Measurements from ENCODE around the gene ALAD. TPM values are rescaled to one million over a fixed set of nuclear protein-coding genes. Genes with fewer than 3 reads are reported as not detected.

Gene ALAD
- total RNA-seq, 1 experiment from 2014 or later: 18.9 TPM

- no peak overlapping the region for H3K27ac ChIP-seq (ENCODE audit: low read depth, low read length, poor library complexity, severe bottlenecking)
- no peaks in the 10 kb centered on the region for H3K27me3 ChIP-seq (replicated peaks; ENCODE audit: insufficient read depth, low read depth, low read length, poor library complexity)
- no peaks in the 10 kb centered on the region for H3K9me3 ChIP-seq (ENCODE audit: low read depth, low read length, poor library complexity, severe bottlenecking)
- no peaks in the 10 kb centered on the region for H3K36me3 ChIP-seq (ENCODE audit: insufficient read depth, low read length, poor library complexity, severe bottlenecking)
- no peaks in the 10 kb centered on the region for H3K4me1 ChIP-seq (ENCODE audit: insufficient read depth, low read length, poor library complexity, severe bottlenecking)
- intact Hi-C loops (cut with micrococcal nuclease; ENCODE audit: unreplicated experiment): no loop called here
- no TSS peak for BruUV-seq (replicated peaks)
- H3K4me3 ChIP-seq (ENCODE audit: low read depth, low read length, poor library complexity, severe bottlenecking): no peak overlapping the region
- DNase-seq (ENCODE audit: low spot score): no peak
- ChIA-PET POLR2A (ENCODE audit: low non-redundant PET) (no interaction called here), CTCF (interaction anchor here (0.6 to 0.7 kb wide), 2 partner anchors 262 to 509 kb away, joined by 4 read pairs; no protein-coding TSS in a partner anchor)
- TF ChIP-seq EZH2 (IDR thresholded peaks at IDR 0.05; ENCODE audit: borderline replicate concordance, low read depth, low read length, poor library complexity, severe bottlenecking) (no peak), CTCF (conservative IDR thresholded peaks at IDR 0.05; ENCODE audit: low read depth, low read length) (no peak)
These were observed 36.1 kb downstream of the ALAD start for GRCh38 chr9:113364951-113365350.

GRCh38 chr9:113363336-113363735 is 37.7 kb downstream of the ALAD start:
- no peaks in the 10 kb centered on the region for H3K9me3 ChIP-seq (ENCODE audit: low read depth, low read length, poor library complexity, severe bottlenecking)
- BruUV-seq (replicated peaks): no TSS peak
- ChIA-PET POLR2A (ENCODE audit: low non-redundant PET) (no interaction called here), CTCF (no interaction called here)
- intact Hi-C loops (cut with micrococcal nuclease; ENCODE audit: unreplicated experiment): no loop called here
- H3K4me1 ChIP-seq (ENCODE audit: insufficient read depth, low read length, poor library complexity, severe bottlenecking): no peaks in the 10 kb centered on the region
- no peak for TF ChIP-seq EZH2 (IDR thresholded peaks at IDR 0.05; ENCODE audit: borderline replicate concordance, low read depth, low read length, poor library complexity, severe bottlenecking)
- TF ChIP-seq CTCF (conservative IDR thresholded peaks at IDR 0.05; ENCODE audit: low read depth, low read length): no peak
- H3K27ac ChIP-seq (ENCODE audit: low read depth, low read length, poor library complexity, severe bottlenecking): no peak overlapping the region
- no peak overlapping the region for H3K4me3 ChIP-seq (ENCODE audit: low read depth, low read length, poor library complexity, severe bottlenecking)
- H3K36me3 ChIP-seq (ENCODE audit: insufficient read depth, low read length, poor library complexity, severe bottlenecking): no peaks in the 10 kb centered on the region
- no peak for DNase-seq (ENCODE audit: low spot score)
- H3K27me3 ChIP-seq (replicated peaks; ENCODE audit: insufficient read depth, low read depth, low read length, poor library complexity): no peaks in the 10 kb centered on the region

GRCh38 chr9:113361304-113362018 is 39.6 kb downstream of the ALAD start:
- POLR2A ChIA-PET (ENCODE audit: low non-redundant PET): no interaction called here
- H3K27ac ChIP-seq (ENCODE audit: low read depth, low read length, poor library complexity, severe bottlenecking): no peak overlapping the region
- TF ChIP-seq CTCF (conservative IDR thresholded peaks at IDR 0.05; ENCODE audit: low read depth, low read length) (no peak), EZH2 (IDR thresholded peaks at IDR 0.05; ENCODE audit: borderline replicate concordance, low read depth, low read length, poor library complexity, severe bottlenecking) (no peak)
- no peak overlapping the region for H3K4me3 ChIP-seq (ENCODE audit: low read depth, low read length, poor library complexity, severe bottlenecking)
- no peaks in the 10 kb centered on the region for H3K9me3 ChIP-seq (ENCODE audit: low read depth, low read length, poor library complexity, severe bottlenecking)
- DNase-seq (ENCODE audit: low spot score): no peak
- no peaks in the 10 kb centered on the region for H3K4me1 ChIP-seq (ENCODE audit: insufficient read depth, low read length, poor library complexity, severe bottlenecking)
- peaks cover 3% of the 10 kb centered on the region for H3K27me3 ChIP-seq (replicated peaks; ENCODE audit: insufficient read depth, low read depth, low read length, poor library complexity)
- BruUV-seq (replicated peaks): no TSS peak
- intact Hi-C loops (cut with micrococcal nuclease; ENCODE audit: unreplicated experiment): no loop called here
- H3K36me3 ChIP-seq (ENCODE audit: insufficient read depth, low read length, poor library complexity, severe bottlenecking): no peaks in the 10 kb centered on the region
- CTCF ChIA-PET: no interaction called here
